Measurements from ENCODE around the gene MCF2L. TPM values are rescaled to one million over a fixed set of nuclear protein-coding genes. Genes with fewer than 3 reads are reported as not detected.

Gene MCF2L
- polyA plus RNA-seq, 2 of the 4 experiments (the other 2 are of a cell fraction): 0.36 to 0.92 TPM

- no peak overlapping the region for H3K27ac ChIP-seq
- no peak overlapping the region for H3K4me3 ChIP-seq
- ChIA-PET CTCF (no interaction called here), POLR2A (no interaction called here)
- ATAC-seq (no peak), FAIRE-seq (no peak), DNase-seq (ENCODE audit: low read depth in 1 of 2, low spot score in 1 of 2) (no peak)
- no peaks in the 10 kb centered on the region for H3K9me3 ChIP-seq
- no peak overlapping the region for H3K4me2 ChIP-seq
- 64% methylated on average over 10 of the region's 10 CpGs for WGBS (ENCODE audit: missing lambda C conversion rate)
- TF ChIP-seq USF2 (IDR thresholded peaks at IDR 0.05) (no peak), EP300 (IDR thresholded peaks at IDR 0.05) (no peak), TFCP2L1 (CRISPR knock-in tag; IDR thresholded peaks at IDR 0.05) (no peak), CBX2 (IDR thresholded peaks at IDR 0.05; ENCODE audit: borderline replicate concordance, low read depth) (no peak), E2F6 (IDR thresholded peaks at IDR 0.05; ENCODE audit: borderline replicate concordance, low read depth) (no peak), HOXB13 (CRISPR knock-in tag; IDR thresholded peaks at IDR 0.05; ENCODE audit: low read depth) (no peak), KDM1A (IDR thresholded peaks at IDR 0.05; ENCODE audit: low read depth) (no peak), POLR2A (IDR thresholded peaks at IDR 0.05; ENCODE audit: low read length) (no peak), RFX5 (IDR thresholded peaks at IDR 0.05) (no peak), ZSCAN20 (CRISPR knock-in tag; IDR thresholded peaks at IDR 0.05) (no peak), RARB (CRISPR knock-in tag; IDR thresholded peaks at IDR 0.05) (no peak), TP53 (CRISPR knock-in tag; IDR thresholded peaks at IDR 0.05) (no peak), NR3C1 (IDR thresholded peaks at IDR 0.05) (no peak), MAX (IDR thresholded peaks at IDR 0.05) (no peak), RNF2 (IDR thresholded peaks at IDR 0.05; ENCODE audit: borderline replicate concordance, low read depth) (no peak), JUNB (IDR thresholded peaks at IDR 0.05) (no peak)
- TF ChIP-seq, protein P1, sequence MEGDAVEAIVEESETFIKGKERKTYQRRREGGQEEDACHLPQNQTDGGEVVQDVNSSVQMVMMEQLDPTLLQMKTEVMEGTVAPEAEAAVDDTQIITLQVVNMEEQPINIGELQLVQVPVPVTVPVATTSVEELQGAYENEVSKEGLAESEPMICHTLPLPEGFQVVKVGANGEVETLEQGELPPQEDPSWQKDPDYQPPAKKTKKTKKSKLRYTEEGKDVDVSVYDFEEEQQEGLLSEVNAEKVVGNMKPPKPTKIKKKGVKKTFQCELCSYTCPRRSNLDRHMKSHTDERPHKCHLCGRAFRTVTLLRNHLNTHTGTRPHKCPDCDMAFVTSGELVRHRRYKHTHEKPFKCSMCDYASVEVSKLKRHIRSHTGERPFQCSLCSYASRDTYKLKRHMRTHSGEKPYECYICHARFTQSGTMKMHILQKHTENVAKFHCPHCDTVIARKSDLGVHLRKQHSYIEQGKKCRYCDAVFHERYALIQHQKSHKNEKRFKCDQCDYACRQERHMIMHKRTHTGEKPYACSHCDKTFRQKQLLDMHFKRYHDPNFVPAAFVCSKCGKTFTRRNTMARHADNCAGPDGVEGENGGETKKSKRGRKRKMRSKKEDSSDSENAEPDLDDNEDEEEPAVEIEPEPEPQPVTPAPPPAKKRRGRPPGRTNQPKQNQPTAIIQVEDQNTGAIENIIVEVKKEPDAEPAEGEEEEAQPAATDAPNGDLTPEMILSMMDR (IDR thresholded peaks at IDR 0.05): no peak
- no peaks in the 10 kb centered on the region for H3K4me1 ChIP-seq
Observed at GRCh38 chr13:113116206-113116800, 147.3 kb downstream of the MCF2L start.

DNA sequence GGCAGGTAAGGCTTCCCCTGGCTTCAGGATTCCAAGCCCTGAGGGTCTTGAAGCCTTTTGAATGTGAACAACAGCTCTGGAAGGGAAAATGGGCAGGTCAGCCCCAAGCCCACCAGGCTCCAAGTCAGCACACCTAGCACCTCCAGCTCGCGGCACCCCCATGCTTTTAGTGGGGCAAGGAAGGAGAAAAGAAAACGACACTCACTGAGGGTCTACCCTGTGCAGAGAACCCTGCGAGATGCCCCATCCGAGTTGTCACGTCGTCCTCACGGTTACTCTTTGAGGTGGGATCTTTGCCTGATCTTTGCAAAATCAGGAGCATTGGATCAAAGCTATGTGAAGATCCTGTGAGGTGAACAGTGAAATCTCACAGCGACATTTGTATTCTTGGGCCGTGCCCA lies 147.9 kb downstream of the MCF2L start:
- ChIA-PET CTCF (no interaction called here), POLR2A (no interaction called here)
- Histone ChIP-seq H3K9me3 (no peaks in the 10 kb centered on the region), H3K27ac (no peak overlapping the region), H3K4me1 (no peaks in the 10 kb centered on the region), H3K4me3 (no peak overlapping the region), H3K4me2 (no peak overlapping the region)
- ATAC-seq (no peak), DNase-seq (ENCODE audit: low read depth in 1 of 2, low spot score in 1 of 2) (no peak), FAIRE-seq (no peak)
- 58% methylated on average over 9 of the region's 10 CpGs for WGBS (ENCODE audit: missing lambda C conversion rate)
- TF ChIP-seq ZFP36 (IDR thresholded peaks at IDR 0.05; ENCODE audit: borderline replicate concordance, partially characterized antibody) (no peak), POLR2A (IDR thresholded peaks at IDR 0.05; ENCODE audit: low read length) (no peak), FOXS1 (CRISPR knock-in tag; IDR thresholded peaks at IDR 0.05) (no peak), E2F6 (IDR thresholded peaks at IDR 0.05; ENCODE audit: borderline replicate concordance, low read depth) (no peak), ZC3H11A (IDR thresholded peaks at IDR 0.05) (no peak)
- TF ChIP-seq, protein P2, sequence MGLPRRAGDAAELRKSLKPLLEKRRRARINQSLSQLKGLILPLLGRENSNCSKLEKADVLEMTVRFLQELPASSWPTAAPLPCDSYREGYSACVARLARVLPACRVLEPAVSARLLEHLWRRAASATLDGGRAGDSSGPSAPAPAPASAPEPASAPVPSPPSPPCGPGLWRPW (IDR thresholded peaks at IDR 0.05): no peak
- TF ChIP-seq, protein P3, sequence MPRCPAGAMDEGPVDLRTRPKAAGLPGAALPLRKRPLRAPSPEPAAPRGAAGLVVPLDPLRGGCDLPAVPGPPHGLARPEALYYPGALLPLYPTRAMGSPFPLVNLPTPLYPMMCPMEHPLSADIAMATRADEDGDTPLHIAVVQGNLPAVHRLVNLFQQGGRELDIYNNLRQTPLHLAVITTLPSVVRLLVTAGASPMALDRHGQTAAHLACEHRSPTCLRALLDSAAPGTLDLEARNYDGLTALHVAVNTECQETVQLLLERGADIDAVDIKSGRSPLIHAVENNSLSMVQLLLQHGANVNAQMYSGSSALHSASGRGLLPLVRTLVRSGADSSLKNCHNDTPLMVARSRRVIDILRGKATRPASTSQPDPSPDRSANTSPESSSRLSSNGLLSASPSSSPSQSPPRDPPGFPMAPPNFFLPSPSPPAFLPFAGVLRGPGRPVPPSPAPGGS (IDR thresholded peaks at IDR 0.05): no peak
- TF ChIP-seq, protein P4, sequence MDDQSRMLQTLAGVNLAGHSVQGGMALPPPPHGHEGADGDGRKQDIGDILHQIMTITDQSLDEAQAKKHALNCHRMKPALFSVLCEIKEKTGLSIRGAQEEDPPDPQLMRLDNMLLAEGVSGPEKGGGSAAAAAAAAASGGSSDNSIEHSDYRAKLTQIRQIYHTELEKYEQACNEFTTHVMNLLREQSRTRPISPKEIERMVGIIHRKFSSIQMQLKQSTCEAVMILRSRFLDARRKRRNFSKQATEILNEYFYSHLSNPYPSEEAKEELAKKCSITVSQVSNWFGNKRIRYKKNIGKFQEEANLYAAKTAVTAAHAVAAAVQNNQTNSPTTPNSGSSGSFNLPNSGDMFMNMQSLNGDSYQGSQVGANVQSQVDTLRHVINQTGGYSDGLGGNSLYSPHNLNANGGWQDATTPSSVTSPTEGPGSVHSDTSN (IDR thresholded peaks at IDR 0.05): no peak
- TF ChIP-seq, protein P5, sequence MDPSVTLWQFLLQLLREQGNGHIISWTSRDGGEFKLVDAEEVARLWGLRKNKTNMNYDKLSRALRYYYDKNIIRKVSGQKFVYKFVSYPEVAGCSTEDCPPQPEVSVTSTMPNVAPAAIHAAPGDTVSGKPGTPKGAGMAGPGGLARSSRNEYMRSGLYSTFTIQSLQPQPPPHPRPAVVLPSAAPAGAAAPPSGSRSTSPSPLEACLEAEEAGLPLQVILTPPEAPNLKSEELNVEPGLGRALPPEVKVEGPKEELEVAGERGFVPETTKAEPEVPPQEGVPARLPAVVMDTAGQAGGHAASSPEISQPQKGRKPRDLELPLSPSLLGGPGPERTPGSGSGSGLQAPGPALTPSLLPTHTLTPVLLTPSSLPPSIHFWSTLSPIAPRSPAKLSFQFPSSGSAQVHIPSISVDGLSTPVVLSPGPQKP (IDR thresholded peaks at IDR 0.05; ENCODE audit: low read depth, low read length): no peak

Measured in A549 (cell line).